ENCODE data around the gene UPB1.

The UPB1 gene

GRCh38 chr22:24494528-24495364 is at the start of gene UPB1:
Gene UPB1 (plus strand): TSS chr22:24495332. CDS start chr22:24495404, 72 bp downstream.
- DNase-seq (ENCODE audit: low read depth in 2 of 2) = no peak

DNA sequence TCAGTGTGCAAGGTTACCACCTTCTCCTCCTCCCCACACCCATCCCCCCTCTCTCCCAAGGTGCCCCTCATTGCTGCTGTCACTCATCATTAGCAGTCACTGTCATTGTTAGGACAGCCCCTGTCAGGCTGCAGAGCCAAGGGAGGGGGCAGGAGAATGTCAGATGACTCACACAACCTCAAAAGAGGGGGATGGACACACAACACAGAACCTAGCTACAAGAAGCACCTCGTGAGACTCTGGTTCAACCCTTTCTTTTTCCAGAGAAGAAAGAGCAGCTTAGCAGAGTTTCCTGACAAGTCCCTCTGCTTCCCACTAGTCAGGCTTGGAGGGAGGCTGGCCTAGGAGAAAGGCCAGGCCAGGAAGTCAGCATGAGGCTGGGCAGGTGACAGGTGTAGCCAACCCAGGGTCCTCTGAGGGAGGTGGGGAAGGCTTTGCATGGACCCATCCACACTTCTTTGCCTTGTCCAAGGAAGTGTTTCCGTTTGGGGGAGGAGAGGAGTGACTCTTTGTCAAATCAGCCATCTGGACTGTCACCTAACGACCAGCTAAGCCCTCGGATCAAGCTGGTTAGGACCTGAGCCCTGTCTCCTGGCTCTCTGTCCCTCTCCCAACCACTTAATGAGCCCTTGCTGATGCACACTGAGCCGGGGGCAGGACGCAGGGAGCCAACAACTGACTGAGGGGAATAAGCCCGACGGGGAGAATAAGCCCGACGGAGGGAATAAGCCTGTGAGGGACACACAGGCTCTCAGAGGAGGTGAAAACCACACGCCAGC is 49.5 kb upstream of the UPB1 start:
- DNase-seq (ENCODE audit: low read depth in 2 of 2) = no peak

DNA sequence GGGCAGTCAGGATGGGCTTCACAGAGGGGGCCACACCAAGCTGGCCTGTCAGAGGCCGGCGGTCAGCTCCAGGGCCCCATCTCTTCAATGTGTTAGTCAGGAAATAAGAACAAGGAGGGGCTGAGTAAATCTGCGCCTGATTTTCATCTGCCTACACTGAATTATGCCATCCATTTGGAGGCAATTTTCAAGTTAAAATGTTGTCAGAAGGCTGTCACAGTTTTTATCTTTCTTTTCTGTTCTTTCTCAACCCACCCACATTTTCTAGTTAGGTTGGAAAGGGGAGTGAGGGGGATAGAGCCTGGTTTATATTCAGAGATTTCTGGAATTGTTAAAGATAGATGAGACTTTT is 48.9 kb upstream of the UPB1 start:
- DNase-seq (ENCODE audit: low read depth in 2 of 2) = no peak

- DNase-seq (ENCODE audit: low read depth in 2 of 2) = no peak
Measured at GRCh38 chr22:24450610-24451009, 44.5 kb upstream of the UPB1 start.

DNA sequence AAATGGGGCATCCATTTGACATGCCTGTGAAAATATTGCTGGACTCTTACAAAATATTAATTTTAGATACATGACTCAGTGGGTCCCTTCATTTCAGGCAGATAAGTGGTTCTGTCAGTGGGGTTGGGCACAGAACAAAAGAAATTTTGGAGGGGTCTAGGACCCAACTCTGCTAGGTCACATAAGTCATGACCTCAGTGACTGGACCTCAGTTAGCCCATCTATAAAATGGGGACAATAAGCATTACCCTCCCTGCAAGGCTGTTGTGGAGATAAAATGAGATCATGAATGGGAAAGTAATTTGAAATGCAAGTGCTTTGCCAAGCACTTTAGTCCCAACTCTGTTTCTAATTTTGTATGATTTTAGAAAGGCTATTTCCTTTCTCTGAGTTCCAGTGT is 44.0 kb upstream of the UPB1 start:
- DNase-seq (ENCODE audit: low read depth in 2 of 2) = no peak

GRCh38 chr22:24453853-24454252 is 41.3 kb upstream of the UPB1 start:
- no peak for DNase-seq (ENCODE audit: low read depth in 2 of 2)

DNA sequence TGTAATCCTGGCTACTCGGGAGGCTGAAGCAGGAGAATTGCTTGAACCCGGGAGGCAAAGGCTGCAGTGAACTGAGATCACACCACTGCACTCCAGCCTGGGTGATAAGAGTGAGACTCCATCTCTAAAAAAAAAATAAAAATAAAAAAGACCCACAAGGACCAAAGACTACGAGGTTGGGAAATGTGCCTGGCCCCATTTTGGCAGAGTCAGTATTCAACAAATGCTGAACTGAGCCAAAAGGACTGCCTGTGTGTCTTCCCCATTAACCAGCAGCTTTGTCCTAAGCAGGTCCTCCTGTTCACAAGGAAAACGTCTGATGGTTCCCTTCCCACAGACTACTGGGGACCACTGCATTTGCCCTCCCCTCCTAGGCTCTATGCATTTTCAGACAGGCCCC is 40.1 kb upstream of the UPB1 start:
- DNase-seq (ENCODE audit: low read depth in 2 of 2) = no peak

DNA sequence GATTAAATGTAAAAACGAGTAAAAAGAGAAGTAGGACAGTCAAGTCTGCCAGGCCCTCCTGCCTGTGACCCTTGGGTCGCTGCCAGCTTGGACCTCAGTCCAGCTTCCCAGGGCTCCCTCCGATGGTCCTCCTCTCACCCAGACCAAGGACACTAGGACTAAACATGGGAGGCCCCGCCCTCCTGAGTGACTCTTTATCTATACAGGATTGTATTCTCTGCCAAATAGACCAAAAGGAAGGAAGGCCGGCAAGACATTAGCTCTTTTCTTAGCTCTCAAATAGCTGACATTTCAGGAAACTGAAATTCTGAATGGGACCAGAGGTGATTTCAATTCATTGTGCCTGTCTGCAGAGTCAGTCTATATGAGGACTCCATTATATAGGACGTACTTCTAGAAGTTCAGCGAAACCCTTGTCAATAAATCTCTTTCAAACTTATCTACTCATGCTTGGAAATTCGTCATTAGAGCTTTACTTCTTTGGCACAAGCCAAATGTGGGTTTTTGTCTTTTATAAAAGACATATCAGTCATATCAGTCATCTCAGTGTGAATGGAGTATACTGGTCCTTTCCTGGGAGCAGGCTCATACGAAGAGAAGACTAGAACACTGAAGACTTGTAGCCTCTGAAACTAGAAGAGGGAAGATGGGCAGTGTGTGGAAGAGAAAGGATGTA is 39.2 kb upstream of the UPB1 start:
- no peak for DNase-seq (ENCODE audit: low read depth in 2 of 2)

DNA sequence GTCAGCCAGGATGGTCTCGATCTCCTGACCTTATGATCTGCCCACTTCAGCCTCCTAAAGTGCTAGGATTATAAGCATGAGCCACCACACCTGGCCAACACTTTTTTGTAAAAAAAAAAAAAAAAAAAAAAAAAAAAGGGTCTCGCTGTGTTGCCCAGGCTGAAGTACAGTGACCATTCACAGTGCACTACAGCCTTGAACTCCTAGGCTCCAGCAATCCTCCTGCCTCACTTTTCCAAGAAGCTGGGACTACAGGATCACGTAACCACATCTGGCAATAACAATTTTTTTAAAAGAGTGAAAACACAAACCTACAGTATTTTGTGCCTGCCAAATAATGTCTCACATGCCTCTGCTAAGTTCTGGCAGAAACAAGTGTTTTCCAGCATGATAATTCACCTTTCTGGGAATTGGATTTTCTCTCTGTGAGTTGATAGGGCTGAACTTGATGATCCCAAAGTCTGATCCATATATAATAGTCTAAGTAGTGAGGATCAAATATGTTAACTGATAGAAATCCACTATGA is 37.2 kb upstream of the UPB1 start:
- no peak for DNase-seq (ENCODE audit: low read depth in 2 of 2)

DNA sequence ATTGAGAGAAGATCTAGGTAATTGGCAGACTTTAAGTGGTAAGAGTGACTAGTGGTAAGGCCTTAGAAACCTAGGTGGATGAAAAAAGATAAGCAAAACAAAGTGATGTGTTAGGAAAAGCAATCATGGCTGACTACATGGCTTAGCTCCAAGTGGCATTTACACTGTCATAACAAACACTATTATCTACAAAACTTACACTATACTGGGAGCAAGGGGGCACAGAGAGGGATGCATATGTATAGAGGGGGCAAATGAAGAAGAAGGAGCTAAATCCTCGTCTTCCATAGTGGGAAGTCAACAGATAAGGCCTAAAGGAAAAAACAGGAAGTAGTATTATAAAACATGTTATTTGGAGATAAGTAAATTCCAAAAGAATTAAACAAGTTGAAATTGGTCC is 35.2 kb upstream of the UPB1 start:
- DNase-seq (ENCODE audit: low read depth in 2 of 2) = no peak

DNA sequence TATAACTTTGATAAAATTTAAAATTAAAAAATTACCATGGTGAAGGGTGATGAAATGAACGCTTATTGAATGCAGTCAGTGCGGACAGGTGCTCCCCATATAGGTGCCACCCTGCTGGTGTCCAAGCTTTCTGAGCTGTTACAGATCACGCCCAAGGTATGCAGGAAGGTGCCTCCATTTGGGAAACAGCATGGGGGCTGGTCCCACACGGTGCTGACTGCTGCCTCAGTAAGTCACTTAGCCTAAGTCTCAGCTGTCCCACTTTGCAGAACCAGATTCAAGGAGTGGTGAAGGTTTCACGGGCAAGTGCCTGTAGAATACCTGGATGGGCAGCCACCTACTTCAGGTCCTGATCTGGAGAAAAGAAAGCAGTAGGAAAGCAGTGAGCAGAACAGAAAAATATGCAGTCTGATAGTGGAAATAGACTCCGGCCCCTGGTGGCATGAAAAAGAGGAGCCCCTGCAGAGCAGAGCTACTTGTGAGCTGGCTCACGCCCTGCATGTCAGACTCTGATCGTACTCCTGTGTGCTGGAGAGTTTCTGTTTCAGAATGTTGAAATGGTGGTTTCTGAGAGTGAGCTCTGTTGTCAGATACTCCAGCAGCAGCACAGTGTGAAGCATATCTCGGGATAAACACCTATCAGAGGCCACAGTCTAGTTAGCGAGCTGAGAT is 34.6 kb upstream of the UPB1 start:
- no peak for DNase-seq (ENCODE audit: low read depth in 2 of 2)

GRCh38 chr22:24463071-24463760 is 31.9 kb upstream of the UPB1 start:
- no peak for DNase-seq (ENCODE audit: low read depth in 2 of 2)

DNA sequence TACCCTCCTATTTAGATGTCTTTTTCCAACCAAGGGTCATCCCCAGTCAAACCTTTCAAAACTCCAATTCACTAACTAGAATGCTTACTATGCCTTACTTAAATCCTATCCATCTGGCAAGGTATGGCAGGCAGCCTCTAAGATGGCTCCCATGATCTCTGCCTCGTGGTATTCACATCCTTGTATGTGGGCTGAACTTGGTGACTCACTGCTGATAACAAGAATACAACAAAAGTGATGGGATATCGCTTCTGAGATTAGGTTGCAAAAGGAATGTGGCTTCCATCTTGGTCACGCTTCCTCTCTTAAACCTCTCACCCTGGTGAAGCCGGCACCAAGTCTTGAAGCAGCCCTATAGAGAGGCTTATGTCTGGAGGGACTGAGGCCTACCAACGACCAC is 29.6 kb upstream of the UPB1 start:
- no peak for DNase-seq (ENCODE audit: low read depth in 2 of 2)

- DNase-seq (ENCODE audit: low read depth in 2 of 2) = no peak
Measured at GRCh38 chr22:24465975-24466374, 29.2 kb upstream of the UPB1 start.

GRCh38 chr22:24466716-24467328 is 28.3 kb upstream of the UPB1 start:
- DNase-seq (ENCODE audit: low read depth in 2 of 2) = no peak

- no peak for DNase-seq (ENCODE audit: low read depth in 2 of 2)
Measured at GRCh38 chr22:24467340-24467739, 27.8 kb upstream of the UPB1 start.

GRCh38 chr22:24471570-24471969 is 23.6 kb upstream of the UPB1 start:
- DNase-seq (ENCODE audit: low read depth in 2 of 2) = no peak

GRCh38 chr22:24473284-24473683 is 21.8 kb upstream of the UPB1 start:
- no peak for DNase-seq (ENCODE audit: low read depth in 2 of 2)

DNA sequence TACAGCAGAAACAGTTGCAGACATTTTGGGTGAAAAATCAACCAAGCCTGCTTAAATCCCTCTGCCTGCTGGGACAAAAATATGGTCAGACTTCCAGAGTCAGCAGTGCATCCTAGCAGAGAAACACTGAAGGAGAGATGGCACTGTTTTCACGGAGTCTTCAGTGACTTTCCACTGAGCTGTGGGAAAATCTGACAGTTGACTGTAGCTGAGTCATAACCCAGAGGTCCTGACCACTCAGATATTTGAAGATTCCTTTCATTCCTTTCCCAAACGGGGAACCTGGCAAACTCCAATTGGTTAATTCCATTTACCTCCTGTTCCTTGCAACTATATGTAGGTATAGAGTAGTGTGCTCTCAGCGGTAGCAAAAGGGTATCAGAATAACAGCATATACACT is 20.9 kb upstream of the UPB1 start:
- no peak for DNase-seq (ENCODE audit: low read depth in 2 of 2)

DNA sequence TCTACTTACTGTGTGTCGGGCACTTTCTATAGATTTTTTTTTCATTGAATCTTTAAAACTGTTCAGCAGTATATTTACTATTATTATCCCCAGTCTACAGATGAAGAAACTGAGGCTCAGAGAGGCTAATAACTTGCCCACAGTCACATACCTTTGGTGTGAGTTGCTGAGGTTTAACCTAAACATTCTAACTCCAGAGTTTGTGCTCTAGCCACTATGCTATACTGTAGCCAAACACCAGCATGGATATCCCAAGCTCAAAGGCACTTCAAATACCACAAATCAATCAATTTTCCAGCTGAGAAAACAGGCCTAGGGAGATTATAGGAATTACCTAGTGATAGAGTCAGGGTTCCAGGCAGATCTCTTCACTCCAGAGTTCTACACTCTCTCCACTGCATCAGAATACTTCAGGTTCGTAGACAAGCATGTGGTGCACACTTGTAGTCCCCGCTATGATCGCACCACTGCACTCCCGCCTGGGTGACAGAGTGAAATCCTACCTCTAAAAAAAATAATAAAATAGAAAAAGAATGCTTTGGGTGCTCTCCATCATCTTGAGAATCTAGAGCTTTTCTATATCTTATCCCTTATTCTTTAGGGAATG is 20.4 kb upstream of the UPB1 start:
- no peak for DNase-seq (ENCODE audit: low read depth in 2 of 2)
